MM.1S (cell line): ENCODE results near the gene CPEB3.
"Not testable (repeated sequence)": the region's sequence is repeated elsewhere in the genome, so short reads cannot be mapped to it uniquely, and the experiment has no call there.

ENCODE experiments used
- DNase-seq: peaks from one replicate; pipeline ENCODE4 v3.0.0-alpha.2; 2015
- H2AFZ ChIP-seq: fragments of 300-600 bp; sonication (generic); 2 replicates; pipeline ENCODE4 v1.6.0; 2016; ENCODE audit warnings: antibody characterized with exemption, low read length
- H3F3A ChIP-seq: fragments of 300-600 bp; sonication (generic); 2 replicates; pipeline ENCODE4 v1.6.1; 2016; ENCODE audit warnings: mild to moderate bottlenecking, antibody characterized with exemption, low read length, moderate library complexity, mixed read lengths; ENCODE audit not compliant: insufficient read depth
- H3K27ac ChIP-seq: fragments of 300-600 bp; sonication (generic); 2 replicates; pipeline ENCODE4 v1.5.1; 2016; ENCODE audit warnings: mild to moderate bottlenecking, low read length
- H3K27me3 ChIP-seq: fragments of 300-600 bp; sonication (generic); replicated peaks from 2 replicates; pipeline ENCODE4 v1.6.0; 2016; ENCODE audit warnings: low read length; ENCODE audit not compliant: insufficient read depth
- H3K36me3 ChIP-seq: fragments of 300-600 bp; sonication (generic); replicated peaks from 2 replicates; pipeline ENCODE4 v1.6.1; 2016; ENCODE audit warnings: mild to moderate bottlenecking, low read length, mixed read lengths; ENCODE audit not compliant: insufficient read depth
- H3K4me1 ChIP-seq: fragments of 300-600 bp; sonication (generic); 2 replicates; pipeline ENCODE4 v1.6.1; 2016; ENCODE audit warnings: low read length, mixed read lengths
- H3K4me2 ChIP-seq: fragments of 300-600 bp; sonication (generic); 2 replicates; pipeline ENCODE4 v1.6.0; 2016; ENCODE audit warnings: low read depth, low read length
- H3K4me3 ChIP-seq: fragments of 300-600 bp; sonication (generic); 2 replicates; pipeline ENCODE4 v1.5.1; 2016; ENCODE audit warnings: low read length, mixed read lengths
- H3K79me2 ChIP-seq: fragments of 300-600 bp; sonication (generic); 2 replicates; pipeline ENCODE4 v1.6.1; 2016; ENCODE audit warnings: mixed run types, low read length, mixed read lengths
- H3K9ac ChIP-seq: fragments of 300-600 bp; sonication (generic); 2 replicates; pipeline ENCODE4 v1.6.1; 2016; ENCODE audit warnings: low read length, mixed read lengths
- H3K9me2 ChIP-seq: fragments of 300-600 bp; sonication (generic); replicated peaks from 2 replicates; pipeline ENCODE4 v1.6.1; 2016; ENCODE audit warnings: mild to moderate bottlenecking, low read length, mixed read lengths; ENCODE audit not compliant: insufficient read depth
- H3K9me3 ChIP-seq: fragments of 300-600 bp; sonication (generic); replicated peaks from 2 replicates; pipeline ENCODE4 v1.6.1; 2016; ENCODE audit warnings: mild to moderate bottlenecking, low read length, mixed read lengths; ENCODE audit not compliant: insufficient read depth
- H4K20me1 ChIP-seq: fragments of 300-600 bp; sonication (generic); 2 replicates; pipeline ENCODE4 v1.6.1; 2016; ENCODE audit warnings: mild to moderate bottlenecking, low read length, moderate library complexity, mixed read lengths; ENCODE audit not compliant: insufficient read depth
- EZH2 ChIP-seq: fragments of 300-600 bp; sonication (generic); optimal IDR thresholded peaks from 2 replicates; pipeline ENCODE3; 2017; ENCODE audit warnings: low read depth, mild to moderate bottlenecking, antibody characterized with exemption, low read length, mixed read lengths
- EZH2phosphoT487 ChIP-seq: fragments of 300-600 bp; sonication (generic); IDR thresholded peaks from 2 replicates; pipeline ENCODE4 v1.6.1; 2018; ENCODE audit warnings: antibody characterized with exemption, low read length
- TF ChIP-seq, protein P1 (sequence below): fragments of 300-600 bp; sonication (generic); IDR thresholded peaks from 2 replicates; pipeline ENCODE4 v1.5.1; 2016; ENCODE audit warnings: antibody characterized with exemption, low read length, mixed read lengths

The CPEB3 gene

GRCh38 chr10:92045641-92046106, 245.2 kb downstream of the CPEB3 start:
- no peak for DNase-seq

GRCh38 chr10:92042541-92042940, 248.3 kb downstream of the CPEB3 start:
- DNase-seq, result no peak
- no peak overlapping the region for H3K27ac ChIP-seq
- no peak overlapping the region for H3K4me3 ChIP-seq
- H3K9me2 ChIP-seq, result no peaks in the 10 kb centered on the region
- no peaks in the 10 kb centered on the region for H3K36me3 ChIP-seq
- H4K20me1 ChIP-seq, result no peaks in the 10 kb centered on the region
- no peaks in the 10 kb centered on the region for H3K4me1 ChIP-seq
- no peaks in the 10 kb centered on the region for H3K27me3 ChIP-seq
- no peak overlapping the region for H3K9ac ChIP-seq
- H3K9me3 ChIP-seq, result no peaks in the 10 kb centered on the region
- no peaks in the 10 kb centered on the region for H3K79me2 ChIP-seq
- H3F3A ChIP-seq, result peaks cover 5% of the 10 kb centered on the region; the same call in 1 of the 2 replicates
- no peak overlapping the region for H3K4me2 ChIP-seq
- TF ChIP-seq, protein P1, sequence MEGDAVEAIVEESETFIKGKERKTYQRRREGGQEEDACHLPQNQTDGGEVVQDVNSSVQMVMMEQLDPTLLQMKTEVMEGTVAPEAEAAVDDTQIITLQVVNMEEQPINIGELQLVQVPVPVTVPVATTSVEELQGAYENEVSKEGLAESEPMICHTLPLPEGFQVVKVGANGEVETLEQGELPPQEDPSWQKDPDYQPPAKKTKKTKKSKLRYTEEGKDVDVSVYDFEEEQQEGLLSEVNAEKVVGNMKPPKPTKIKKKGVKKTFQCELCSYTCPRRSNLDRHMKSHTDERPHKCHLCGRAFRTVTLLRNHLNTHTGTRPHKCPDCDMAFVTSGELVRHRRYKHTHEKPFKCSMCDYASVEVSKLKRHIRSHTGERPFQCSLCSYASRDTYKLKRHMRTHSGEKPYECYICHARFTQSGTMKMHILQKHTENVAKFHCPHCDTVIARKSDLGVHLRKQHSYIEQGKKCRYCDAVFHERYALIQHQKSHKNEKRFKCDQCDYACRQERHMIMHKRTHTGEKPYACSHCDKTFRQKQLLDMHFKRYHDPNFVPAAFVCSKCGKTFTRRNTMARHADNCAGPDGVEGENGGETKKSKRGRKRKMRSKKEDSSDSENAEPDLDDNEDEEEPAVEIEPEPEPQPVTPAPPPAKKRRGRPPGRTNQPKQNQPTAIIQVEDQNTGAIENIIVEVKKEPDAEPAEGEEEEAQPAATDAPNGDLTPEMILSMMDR, result no peak
- TF ChIP-seq EZH2 (no peak), EZH2phosphoT487 (no peak)
- no peak overlapping the region for H2AFZ ChIP-seq

More at GRCh38 chr10:92045641-92046106, 245.2 kb downstream of the CPEB3 start:
- peaks cover 5% of the 10 kb centered on the region; the same call in 1 of the 2 replicates for H3F3A ChIP-seq
- no peaks in the 10 kb centered on the region for H3K27me3 ChIP-seq
- no peaks in the 10 kb centered on the region for H4K20me1 ChIP-seq
- H3K27ac ChIP-seq, result no peak overlapping the region
- H3K36me3 ChIP-seq, result no peaks in the 10 kb centered on the region
- no peak overlapping the region for H3K9ac ChIP-seq
- H2AFZ ChIP-seq, result no peak overlapping the region
- no peak for TF ChIP-seq EZH2
- TF ChIP-seq, protein P1, result no peak
- no peak for TF ChIP-seq EZH2phosphoT487
- H3K9me2 ChIP-seq, result no peaks in the 10 kb centered on the region
- no peaks in the 10 kb centered on the region for H3K79me2 ChIP-seq
- no peak overlapping the region for H3K4me2 ChIP-seq
- no peak overlapping the region for H3K4me3 ChIP-seq
- H3K9me3 ChIP-seq, result no peaks in the 10 kb centered on the region
- H3K4me1 ChIP-seq, result no peaks in the 10 kb centered on the region

DNA sequence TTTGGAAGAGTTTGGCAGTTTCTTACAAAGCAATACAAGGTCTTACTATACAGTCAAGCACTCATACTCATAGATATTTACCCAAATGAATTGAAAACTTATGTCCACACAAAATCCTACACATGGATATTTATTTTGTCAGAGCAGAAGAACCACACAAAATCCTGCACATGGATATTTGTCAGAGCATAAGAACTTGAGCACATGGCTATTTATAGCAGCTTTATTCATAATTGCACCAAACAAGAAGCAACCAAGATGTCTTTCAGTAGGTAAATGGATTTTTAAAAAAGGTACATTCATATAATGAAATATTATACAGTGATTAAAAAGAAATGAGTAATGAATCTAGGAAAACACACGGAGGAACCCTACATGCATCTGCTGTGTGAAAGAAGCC, 251.9 kb downstream of the CPEB3 start:
- Histone ChIP-seq H3K9me2 (no peaks in the 10 kb centered on the region), H3K27ac (no peak overlapping the region), H3K4me3 (no peak overlapping the region), H3K4me1 (no peaks in the 10 kb centered on the region), H3F3A (peaks cover 5% of the 10 kb centered on the region), H3K9ac (no peak overlapping the region), H3K9me3 (no peaks in the 10 kb centered on the region), H2AFZ (no peak overlapping the region), H3K36me3 (no peaks in the 10 kb centered on the region), H3K79me2 (no peaks in the 10 kb centered on the region), H3K4me2 (no peak overlapping the region), H4K20me1 (no peaks in the 10 kb centered on the region), H3K27me3 (no peaks in the 10 kb centered on the region)
- no peak for TF ChIP-seq EZH2
- TF ChIP-seq, protein P1, result no peak
- TF ChIP-seq EZH2phosphoT487, result no peak
- DNase-seq, result no peak

DNA sequence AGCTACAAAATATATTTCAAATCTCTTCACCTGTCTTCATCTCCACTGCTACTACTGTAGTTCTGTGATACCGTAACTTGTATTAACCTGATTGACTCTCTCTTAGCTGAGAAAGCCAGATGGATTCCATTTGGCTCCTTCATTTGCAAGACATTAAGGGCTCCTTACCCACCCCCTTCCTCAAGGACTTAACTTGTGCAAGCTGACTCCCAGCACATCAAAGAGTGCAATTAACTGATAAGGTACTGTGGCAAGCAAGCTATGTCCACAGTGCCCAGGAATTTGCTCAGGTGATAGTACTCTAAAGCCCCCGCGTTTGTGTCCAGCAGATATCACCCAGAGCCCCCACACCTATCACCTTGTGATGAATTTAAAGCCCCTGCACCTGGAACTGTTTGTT, 257.8 kb downstream of the CPEB3 start:
- not testable (repeated sequence) for H3K9me3 ChIP-seq, H3K79me2 ChIP-seq, H3K9ac ChIP-seq, DNase-seq, H3K36me3 ChIP-seq, H3K4me1 ChIP-seq, H3K27ac ChIP-seq, H3K4me3 ChIP-seq, H3F3A ChIP-seq, H3K4me2 ChIP-seq, H2AFZ ChIP-seq, H4K20me1 ChIP-seq, H3K27me3 ChIP-seq, H3K9me2 ChIP-seq
